ES-I3 (cell line): ENCODE data around the gene KCNJ9.
"Not testable (repeated sequence)": the region's sequence is repeated elsewhere in the genome, so short reads cannot be mapped to it uniquely, and the experiment has no call there.

Source experiments
- H3K36me3 ChIP-seq: 2 replicates; pipeline ENCODE4 v1.6.1; 2013; ENCODE audit warnings: mild to moderate bottlenecking, low read length, control low read depth, moderate library complexity; ENCODE audit not compliant: insufficient read depth
- H3K4me1 ChIP-seq: 2 replicates; pipeline ENCODE4 v1.6.1; 2013; ENCODE audit warnings: mild to moderate bottlenecking, control low read depth, low read length; ENCODE audit not compliant: insufficient read depth
- H3K9ac ChIP-seq: 2 replicates; pipeline ENCODE4 v1.6.1; 2013; ENCODE audit warnings: low read depth, mild to moderate bottlenecking, low read length, moderate library complexity
- H3K9me3 ChIP-seq: 2 replicates; pipeline ENCODE4 v1.6.1; 2013; ENCODE audit warnings: mild to moderate bottlenecking, low read length, moderate library complexity; ENCODE audit not compliant: control insufficient read depth, insufficient read depth

Gene KCNJ9

DNA sequence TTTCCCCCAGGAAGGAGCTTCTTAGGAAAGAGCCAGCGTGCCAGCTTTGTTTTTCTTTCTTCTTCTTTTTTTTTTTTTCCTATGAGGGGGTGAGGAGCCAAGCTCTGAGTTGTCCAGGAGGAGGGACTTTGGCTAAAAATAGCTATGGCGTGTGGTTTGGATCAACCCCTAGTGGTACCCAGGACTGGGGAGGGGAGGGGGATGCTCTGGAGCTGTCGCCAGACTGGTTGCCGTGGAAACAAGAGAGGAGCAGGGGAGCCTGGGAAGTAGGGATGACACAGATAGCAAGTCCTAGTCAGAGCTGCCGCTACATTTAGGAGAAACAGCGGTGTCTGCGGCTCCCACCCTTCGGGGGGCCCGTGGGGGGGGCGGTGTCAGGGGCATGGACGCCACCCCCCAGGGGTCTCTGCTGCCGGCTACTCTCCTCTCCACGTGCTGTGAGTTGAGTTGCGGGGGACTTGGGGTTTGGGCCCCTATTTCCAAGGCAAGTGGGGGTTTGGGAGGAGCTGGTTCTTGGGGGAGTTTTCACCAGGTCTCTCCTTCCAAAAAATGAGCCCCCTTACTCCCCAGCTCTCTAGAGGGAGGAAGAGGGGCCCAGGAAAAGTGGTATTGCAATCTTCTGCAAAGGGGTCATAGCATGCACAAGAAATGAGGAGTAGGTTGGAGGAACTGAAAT, at the start of gene KCNJ9:
Gene KCNJ9, plus strand, starts transcription at position 278 of the 676 bp plus-strand sequence. CDS start 2,493 bp downstream, outside the sequence.
- no peaks in the 10 kb centered on the region for H3K9me3 ChIP-seq

DNA sequence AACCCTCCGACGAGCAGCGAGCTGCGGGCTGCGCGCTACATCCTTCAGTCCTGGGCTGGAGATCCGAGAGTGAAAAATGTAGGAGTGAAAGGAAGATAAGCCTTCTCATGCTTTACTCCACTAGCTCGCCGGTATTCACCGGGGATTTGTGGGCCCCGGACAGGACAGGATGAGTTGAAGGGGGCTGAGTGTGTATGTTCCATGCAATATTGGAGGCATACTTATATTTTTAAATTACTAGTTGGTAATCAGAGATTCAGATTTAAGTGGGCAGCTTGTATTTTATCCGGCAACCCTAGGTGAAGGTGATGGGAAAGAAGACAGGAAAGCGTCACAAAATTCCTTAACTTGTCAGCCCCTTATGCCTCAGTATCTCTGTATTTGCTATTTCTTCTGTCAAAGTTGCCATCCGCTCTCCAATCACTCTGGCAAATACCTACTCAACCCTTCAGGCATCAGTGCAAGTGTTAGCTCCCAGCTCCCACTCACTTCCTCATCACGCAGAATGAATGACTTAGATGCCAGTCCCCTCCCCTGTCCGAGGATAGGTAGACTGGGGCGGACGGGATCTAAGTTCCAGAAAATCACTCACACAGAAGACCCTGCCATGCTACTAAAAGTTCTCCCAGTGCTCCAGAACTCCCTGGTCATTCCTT, 49.0 kb upstream of the KCNJ9 start:
- H3K36me3 ChIP-seq, result no peaks in the 10 kb centered on the region
- no peaks in the 10 kb centered on the region; the same call in 1 of the 2 replicates for H3K4me1 ChIP-seq
- H3K9me3 ChIP-seq, result no peaks in the 10 kb centered on the region
- peak overlapping the region; percentile 83 for H3K9ac ChIP-seq

More for the DNA sequence above, at the start of gene KCNJ9:
- peaks cover 5% of the 10 kb centered on the region; the same call in 1 of the 2 replicates for H3K4me1 ChIP-seq
- no peaks in the 10 kb centered on the region for H3K36me3 ChIP-seq
- H3K9ac ChIP-seq, result no peak within 1 kb of the TSS

DNA sequence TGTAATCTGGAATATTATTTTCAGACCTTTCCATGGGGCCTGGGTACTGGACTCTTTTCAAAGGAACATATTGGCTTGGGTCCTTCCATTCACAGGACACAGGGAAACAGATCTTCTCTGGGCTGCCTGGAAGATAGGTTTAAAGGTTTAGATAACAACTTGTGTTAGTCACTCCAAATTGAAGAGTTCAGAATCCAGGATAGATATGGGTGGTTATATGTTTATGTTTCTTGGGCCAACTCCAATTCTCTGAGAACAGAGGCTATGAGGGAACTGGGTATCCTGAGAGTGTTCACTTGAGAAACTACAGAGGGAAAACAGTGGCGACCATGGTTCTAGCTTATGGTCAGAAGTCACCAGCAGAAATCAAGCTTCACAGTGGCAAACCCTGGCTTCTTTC, 40.9 kb upstream of the KCNJ9 start:
- Histone ChIP-seq H3K4me1 (no peaks in the 10 kb centered on the region), H3K36me3 (no peaks in the 10 kb centered on the region), H3K9ac (no peak overlapping the region), H3K9me3 (no peaks in the 10 kb centered on the region)

DNA sequence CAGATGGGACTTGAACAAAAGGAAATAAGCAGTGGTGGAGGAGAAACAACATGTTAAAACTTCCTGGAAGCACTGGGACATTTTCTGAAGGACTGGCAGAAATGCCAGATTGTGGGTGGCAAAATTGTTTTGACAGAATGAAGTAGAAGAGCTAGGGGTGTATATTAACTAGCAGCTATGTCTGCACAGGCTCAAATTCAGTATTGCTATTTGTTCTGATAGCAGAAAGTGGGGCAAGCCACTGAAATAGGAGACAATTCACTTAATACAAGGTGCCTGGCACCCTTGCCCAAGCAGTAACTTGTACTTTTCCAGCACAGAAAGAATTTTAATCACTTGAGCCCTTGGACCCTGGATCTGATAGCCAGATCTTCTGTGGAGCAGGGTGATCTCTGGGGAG, 37.8 kb upstream of the KCNJ9 start:
- H3K9ac ChIP-seq, result no peak overlapping the region
- H3K9me3 ChIP-seq, result no peaks in the 10 kb centered on the region
- H3K4me1 ChIP-seq, result peaks cover 6% of the 10 kb centered on the region
- no peaks in the 10 kb centered on the region for H3K36me3 ChIP-seq

DNA sequence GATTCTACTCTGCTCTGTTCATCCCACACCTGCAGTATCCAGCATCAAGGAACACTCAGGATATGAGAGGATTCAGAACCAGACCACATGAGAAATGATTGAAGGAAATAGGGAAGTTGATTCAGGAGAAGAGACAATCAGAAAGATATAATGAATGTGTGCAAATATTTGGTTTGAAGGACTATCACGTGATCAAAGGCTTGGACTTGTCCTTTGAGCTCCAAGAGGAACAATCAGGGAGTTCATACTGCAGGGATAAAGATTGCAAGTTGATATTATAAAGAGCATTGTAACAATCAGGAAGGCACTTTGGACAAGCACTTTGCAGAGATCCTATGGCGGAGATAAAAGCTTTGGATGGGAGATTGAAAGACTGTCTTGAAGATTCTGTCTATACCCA, 35.7 kb upstream of the KCNJ9 start:
- peaks cover 11% of the 10 kb centered on the region for H3K4me1 ChIP-seq
- no peaks in the 10 kb centered on the region for H3K9me3 ChIP-seq
- H3K36me3 ChIP-seq, result no peaks in the 10 kb centered on the region
- no peak overlapping the region for H3K9ac ChIP-seq

DNA sequence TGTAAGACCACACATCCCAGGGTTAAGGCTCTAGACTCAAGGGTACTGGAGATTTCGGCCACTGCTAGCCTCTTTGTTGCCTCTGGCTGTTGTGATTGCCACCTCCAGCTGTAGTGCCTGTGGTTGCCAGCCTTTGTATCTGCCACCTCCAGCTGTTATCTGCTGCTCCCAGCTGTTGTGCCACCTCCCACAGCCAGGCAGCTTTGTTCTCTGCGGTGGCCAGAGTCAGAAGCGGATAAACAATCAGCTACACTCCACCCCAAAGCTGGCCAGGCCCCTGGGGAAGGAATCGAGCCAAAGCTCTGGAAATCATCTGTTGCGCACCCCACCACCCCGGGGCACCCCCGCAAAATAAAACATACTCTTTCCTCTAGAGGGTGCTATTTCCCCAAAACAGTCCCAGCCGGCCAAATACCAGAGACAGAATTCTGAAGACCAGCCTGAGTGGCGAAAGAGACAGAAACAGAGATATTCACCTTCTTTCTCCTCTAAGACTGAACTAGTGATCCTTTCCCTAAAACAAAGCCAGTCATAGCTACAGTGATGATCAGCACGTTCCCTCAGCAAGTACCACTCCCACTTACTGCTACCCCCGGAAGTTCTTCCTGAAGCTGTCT, 34.7 kb upstream of the KCNJ9 start:
- H3K36me3 ChIP-seq, result no peaks in the 10 kb centered on the region
- H3K9ac ChIP-seq, result no peak overlapping the region
- no peaks in the 10 kb centered on the region for H3K9me3 ChIP-seq
- H3K4me1 ChIP-seq, result peaks cover 11% of the 10 kb centered on the region

DNA sequence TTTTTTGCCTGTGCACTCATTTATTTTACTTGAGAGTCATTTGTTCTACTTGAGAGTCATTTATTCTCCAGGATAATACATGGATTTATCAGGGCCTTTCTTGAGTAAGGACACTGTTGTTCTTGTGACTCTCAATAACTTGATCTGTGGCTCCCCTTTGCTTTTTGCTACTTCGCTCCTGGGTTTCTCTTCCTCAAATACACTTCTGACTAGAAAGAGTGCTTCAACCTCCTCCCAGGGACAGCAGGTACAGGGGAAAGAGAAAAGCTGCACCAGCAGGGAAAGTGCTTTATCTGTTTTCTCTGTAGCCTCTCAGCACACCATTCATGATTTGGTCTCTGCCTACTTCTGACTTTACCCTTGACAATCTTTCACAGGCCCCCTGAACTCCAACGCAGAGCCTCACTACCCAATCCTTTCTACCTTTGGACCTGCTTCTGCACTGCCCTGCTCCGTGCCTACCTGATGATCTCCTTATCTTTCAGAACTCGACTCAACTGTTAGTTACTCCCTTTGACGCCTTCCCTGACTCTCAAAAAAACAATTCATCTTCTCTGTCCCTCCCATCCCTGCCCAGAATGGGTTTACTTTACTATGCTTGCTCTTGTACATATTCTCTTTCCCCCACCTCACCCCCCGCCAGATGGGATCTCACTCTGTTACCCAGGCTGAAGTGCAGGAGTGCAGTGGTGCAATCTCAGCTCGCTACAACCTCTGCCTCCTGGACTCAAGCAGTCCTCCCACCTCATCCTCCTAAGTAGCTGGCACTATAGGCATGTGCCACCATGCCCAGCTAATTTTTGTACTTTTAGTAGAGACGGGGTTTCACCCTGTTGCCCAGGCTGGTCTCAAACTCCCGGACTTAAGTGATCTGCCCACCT, 34.0 kb upstream of the KCNJ9 start:
- H3K36me3 ChIP-seq, result no peaks in the 10 kb centered on the region
- H3K9me3 ChIP-seq, result no peaks in the 10 kb centered on the region
- H3K9ac ChIP-seq, result no peak overlapping the region
- peaks cover 11% of the 10 kb centered on the region for H3K4me1 ChIP-seq

DNA sequence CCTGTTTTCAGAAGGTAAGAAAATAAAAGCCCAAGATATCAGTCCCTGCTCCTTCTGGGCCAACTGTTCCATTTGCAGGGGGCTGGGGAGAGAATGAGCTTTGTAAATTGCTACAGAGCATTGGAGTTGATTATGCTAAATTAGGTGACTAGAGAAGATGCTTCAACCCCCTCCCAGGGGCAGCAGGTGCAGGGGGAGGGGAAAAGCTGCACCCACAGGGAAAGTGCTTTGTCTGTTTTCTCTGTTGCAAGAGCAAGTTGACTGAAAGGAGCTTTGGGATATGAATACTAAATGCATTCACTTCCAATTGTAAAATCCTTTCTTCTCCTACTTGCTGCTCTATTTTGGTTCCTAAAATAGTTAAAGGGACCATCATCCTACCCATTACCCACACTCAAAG, 33.0 kb upstream of the KCNJ9 start:
- Histone ChIP-seq H3K9ac (no peak overlapping the region), H3K9me3 (no peaks in the 10 kb centered on the region), H3K36me3 (no peaks in the 10 kb centered on the region), H3K4me1 (peaks cover 11% of the 10 kb centered on the region)

DNA sequence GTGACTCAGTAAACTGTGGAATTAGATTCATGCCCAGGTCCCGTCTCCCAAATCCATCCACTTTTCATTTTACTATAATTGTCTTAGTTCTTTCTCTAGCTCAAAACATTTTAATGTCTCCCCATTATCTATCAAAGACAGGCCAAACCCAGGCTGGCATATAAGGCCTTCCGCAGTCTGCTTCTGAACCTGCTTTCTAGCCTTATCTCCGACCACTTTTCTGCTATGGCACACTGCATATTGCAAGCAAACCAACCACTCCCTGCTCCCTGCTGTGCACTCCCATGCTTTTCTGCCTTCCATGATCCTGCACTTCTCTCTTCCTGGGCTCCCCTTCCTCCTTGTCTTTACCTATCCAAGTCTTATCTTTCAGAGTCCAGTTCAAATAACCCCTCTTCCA, 32.2 kb upstream of the KCNJ9 start:
- no peaks in the 10 kb centered on the region for H3K9me3 ChIP-seq
- peaks cover 11% of the 10 kb centered on the region for H3K4me1 ChIP-seq

DNA sequence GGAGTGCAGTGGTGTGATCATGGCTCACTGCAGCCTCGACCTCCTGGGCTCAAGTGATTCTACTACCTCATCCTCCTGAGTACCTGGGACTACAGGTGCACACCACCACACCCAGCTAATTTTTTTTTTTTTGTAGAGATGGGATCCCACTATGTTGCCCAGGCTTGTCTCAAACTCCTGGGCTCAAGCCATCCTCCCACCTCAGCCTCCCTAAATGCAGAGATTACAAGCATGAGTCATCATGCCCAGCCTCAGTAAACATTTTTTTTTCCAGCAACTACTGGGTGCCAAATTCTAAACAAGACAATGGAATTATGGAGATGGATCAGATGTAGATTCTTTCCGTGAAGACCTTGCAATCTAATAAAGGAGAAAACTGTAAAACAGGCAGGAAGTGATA, 31.2 kb upstream of the KCNJ9 start:
- not testable (repeated sequence) for H3K9me3 ChIP-seq, H3K9ac ChIP-seq, H3K36me3 ChIP-seq
- peaks cover 11% of the 10 kb centered on the region for H3K4me1 ChIP-seq

More for the DNA sequence above, 32.2 kb upstream of the KCNJ9 start:
- H3K36me3 ChIP-seq, result no peaks in the 10 kb centered on the region
- H3K9ac ChIP-seq, result no peak overlapping the region

DNA sequence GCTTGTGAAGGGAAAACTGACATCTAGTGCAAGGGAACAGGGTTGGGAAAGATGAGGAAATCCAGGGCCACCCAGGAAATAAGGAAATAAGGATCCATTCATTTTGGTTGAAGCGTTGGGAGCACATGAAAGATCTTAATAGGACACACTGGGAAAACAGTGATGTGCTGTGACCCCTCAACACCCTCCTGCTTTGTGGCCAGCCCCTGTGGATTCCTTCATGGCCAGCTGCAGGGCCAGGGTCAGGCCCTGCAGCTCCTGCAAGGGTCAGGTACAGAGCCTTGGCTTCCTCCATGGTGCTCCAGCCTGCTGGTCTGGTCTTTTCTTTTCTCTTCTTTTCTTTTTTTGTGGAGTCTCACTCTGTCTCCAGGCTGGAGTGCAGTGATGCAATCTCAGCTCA, 30.7 kb upstream of the KCNJ9 start:
- Histone ChIP-seq H3K36me3 (no peaks in the 10 kb centered on the region), H3K9me3 (no peaks in the 10 kb centered on the region), H3K4me1 (peaks cover 11% of the 10 kb centered on the region), H3K9ac (no peak overlapping the region)

DNA sequence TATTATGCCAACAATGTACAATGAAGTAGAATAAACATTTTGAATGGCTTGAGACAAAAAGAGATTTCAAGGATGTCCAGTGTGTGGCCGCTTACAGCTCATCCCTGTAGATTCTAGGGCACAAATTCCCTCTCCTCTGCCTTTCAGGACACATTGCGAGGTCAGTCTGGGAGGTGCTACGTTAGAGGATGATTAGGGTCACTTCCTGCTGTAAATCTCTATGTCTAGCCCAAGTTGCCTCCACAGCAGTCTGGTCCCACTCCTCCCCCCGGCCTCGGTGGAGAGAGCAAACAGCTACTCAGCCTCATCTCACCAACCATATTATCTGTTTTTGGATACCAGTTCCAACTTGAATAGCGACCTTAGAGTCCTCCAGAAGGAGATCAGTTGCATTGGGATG, 28.4 kb upstream of the KCNJ9 start:
- Histone ChIP-seq H3K9ac (no peak overlapping the region), H3K4me1 (peaks cover 7% of the 10 kb centered on the region; the same call in 1 of the 2 replicates), H3K36me3 (no peaks in the 10 kb centered on the region), H3K9me3 (no peaks in the 10 kb centered on the region)

DNA sequence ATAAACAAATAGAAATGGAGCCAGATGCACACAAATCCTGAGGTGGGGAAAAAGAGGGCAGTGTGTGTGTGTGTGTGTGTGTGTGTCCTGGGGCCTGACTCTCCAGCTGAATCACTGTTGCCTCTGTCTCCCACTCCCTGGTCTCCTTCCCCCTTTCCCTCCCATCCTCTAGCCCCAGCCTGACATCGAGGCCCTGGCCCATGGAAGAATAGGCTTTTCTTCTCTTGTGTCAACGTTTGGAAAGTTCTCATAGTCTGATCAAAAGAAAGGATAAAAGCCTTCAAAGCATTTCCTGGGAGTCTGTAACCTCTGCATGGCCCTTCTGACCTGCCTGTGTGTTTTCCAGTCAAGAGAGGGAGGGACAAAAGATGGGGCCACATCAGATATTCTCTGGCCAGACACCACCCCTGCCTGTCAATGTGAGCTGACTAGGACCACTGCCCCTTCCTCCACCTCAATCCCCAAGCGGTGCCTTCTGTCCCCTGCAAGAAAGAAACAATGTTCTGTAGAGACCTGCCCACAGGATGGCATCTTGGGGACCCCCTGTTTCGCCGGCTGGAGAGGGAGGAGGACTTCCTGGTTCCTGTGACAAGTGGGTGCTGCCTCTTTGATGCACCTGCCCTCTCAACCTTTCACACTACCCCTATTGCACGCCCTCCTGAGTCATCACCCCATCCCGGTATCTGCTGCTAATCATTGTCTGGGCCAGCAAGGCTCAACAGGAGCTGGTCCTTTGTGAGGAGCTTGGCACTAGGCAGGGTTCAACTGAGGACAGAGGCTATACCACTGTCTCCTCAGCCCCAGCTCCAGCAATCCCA, 27.6 kb upstream of the KCNJ9 start:
- H3K36me3 ChIP-seq, result no peaks in the 10 kb centered on the region
- H3K9me3 ChIP-seq, result no peaks in the 10 kb centered on the region
- H3K4me1 ChIP-seq, result peaks cover 3% of the 10 kb centered on the region; the same call in 1 of the 2 replicates
- no peak overlapping the region for H3K9ac ChIP-seq
